ENCODE results near the gene TMEM163.

DNA sequence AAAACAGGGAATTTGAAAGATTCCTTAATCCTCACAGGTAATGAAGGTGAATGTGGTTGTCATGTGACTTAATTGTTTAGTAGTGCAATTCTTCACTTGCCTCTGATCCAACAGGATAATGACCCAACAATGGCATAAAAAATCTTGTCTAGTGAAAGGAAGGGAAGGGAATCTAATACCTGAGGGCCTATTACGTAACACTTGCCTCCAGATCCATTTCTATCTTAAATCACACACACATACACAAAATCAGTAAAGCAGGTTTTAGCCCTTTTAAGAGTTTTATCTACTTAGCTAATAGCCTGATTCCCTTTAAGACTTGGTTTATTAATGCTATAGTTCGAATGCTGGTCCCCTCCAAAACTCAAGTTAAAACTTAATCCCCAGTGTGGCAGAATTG is 118.6 kb downstream of the TMEM163 start:
- TF ChIP-seq, protein P1, sequence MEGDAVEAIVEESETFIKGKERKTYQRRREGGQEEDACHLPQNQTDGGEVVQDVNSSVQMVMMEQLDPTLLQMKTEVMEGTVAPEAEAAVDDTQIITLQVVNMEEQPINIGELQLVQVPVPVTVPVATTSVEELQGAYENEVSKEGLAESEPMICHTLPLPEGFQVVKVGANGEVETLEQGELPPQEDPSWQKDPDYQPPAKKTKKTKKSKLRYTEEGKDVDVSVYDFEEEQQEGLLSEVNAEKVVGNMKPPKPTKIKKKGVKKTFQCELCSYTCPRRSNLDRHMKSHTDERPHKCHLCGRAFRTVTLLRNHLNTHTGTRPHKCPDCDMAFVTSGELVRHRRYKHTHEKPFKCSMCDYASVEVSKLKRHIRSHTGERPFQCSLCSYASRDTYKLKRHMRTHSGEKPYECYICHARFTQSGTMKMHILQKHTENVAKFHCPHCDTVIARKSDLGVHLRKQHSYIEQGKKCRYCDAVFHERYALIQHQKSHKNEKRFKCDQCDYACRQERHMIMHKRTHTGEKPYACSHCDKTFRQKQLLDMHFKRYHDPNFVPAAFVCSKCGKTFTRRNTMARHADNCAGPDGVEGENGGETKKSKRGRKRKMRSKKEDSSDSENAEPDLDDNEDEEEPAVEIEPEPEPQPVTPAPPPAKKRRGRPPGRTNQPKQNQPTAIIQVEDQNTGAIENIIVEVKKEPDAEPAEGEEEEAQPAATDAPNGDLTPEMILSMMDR (IDR thresholded peaks at IDR 0.05; ENCODE audit: low read length), result no peak
- TF ChIP-seq EZH2 (IDR thresholded peaks at IDR 0.05; ENCODE audit: borderline replicate concordance, low read length), result no peak

Measured in OCI-LY1 (cell line).